ENCODE data around the gene ANGPTL8. TPM values are rescaled to one million over a fixed set of nuclear protein-coding genes. Genes with fewer than 3 reads are reported as not detected.

Gene ANGPTL8
- total and polyA plus RNA-seq, 9 of the 15 experiments (the other 6 are each of a cell fraction or from before 2014, with no cell fraction given), result not detected

DNA sequence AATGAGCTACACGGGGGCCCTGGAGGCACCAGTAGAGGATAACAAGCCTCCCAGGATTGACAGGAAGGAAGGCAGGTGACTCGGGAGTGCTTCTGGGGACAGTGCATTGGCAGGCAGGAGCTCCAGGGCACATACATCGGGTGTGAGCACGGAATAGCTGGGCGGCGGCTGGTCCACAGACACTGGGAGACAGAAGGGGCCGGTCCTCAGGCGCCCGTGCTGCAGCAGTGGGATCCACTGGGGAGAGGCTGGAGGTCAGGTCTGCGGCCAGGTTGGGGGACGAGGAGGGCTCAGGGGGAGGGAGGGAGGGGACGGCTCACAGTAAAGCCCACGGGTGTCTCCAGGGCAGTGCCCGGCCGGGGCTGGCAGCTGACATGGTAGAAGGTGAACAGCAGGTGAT lies 2.1 kb upstream of the ANGPTL8 start:
- no peaks in the 10 kb centered on the region for H3K9me3 ChIP-seq (replicated peaks; ENCODE audit: control insufficient read depth, insufficient read depth, low read depth, low read length)
- no peak overlapping the region for H3K4me2 ChIP-seq (ENCODE audit: insufficient read depth, low read length)
- no peaks in the 10 kb centered on the region for H3K79me2 ChIP-seq (ENCODE audit: control insufficient read depth, insufficient read depth, low read length)
- H3K27ac ChIP-seq (ENCODE audit: extremely low read depth, low read depth, low read length), result no peak overlapping the region
- H3K9me1 ChIP-seq (ENCODE audit: control insufficient read depth, insufficient read depth, low read length), result no peaks in the 10 kb centered on the region
- no peak for DNase-seq (ENCODE audit: extremely low read depth in 1 of 4, low spot score in 3 of 4)
- BruUV-seq (replicated peaks), result no TSS peak
- no peak for FAIRE-seq
- peaks cover 0 to 30% of the 10 kb centered on the region in 2 experiments; a peak in 1 of 5 replicates for H3K4me1 ChIP-seq (replicated peaks in 1 of 2; ENCODE audit: control insufficient read depth in 2 of 2, insufficient read depth in 2 of 2, low read length in 2 of 2)
- WGBS (ENCODE audit: insufficient coverage, low coverage, missing lambda C conversion rate), result 63% methylated on average over 8 of the region's 15 CpGs
- TF ChIP-seq POLR2A (conservative IDR thresholded peaks at IDR 0.05), result no peak
- no peak for TF ChIP-seq PTTG1 (tag; IDR thresholded peaks at IDR 0.05; ENCODE audit: low read depth)
- no peak for TF ChIP-seq HBP1 (CRISPR knock-in tag; IDR thresholded peaks at IDR 0.05)
- no peak for TF ChIP-seq RFX1 (IDR thresholded peaks at IDR 0.05)
- no peak for TF ChIP-seq BDP1 (IDR thresholded peaks at IDR 0.05; ENCODE audit: insufficient read depth, insufficient read length)
- TF ChIP-seq, protein P1, sequence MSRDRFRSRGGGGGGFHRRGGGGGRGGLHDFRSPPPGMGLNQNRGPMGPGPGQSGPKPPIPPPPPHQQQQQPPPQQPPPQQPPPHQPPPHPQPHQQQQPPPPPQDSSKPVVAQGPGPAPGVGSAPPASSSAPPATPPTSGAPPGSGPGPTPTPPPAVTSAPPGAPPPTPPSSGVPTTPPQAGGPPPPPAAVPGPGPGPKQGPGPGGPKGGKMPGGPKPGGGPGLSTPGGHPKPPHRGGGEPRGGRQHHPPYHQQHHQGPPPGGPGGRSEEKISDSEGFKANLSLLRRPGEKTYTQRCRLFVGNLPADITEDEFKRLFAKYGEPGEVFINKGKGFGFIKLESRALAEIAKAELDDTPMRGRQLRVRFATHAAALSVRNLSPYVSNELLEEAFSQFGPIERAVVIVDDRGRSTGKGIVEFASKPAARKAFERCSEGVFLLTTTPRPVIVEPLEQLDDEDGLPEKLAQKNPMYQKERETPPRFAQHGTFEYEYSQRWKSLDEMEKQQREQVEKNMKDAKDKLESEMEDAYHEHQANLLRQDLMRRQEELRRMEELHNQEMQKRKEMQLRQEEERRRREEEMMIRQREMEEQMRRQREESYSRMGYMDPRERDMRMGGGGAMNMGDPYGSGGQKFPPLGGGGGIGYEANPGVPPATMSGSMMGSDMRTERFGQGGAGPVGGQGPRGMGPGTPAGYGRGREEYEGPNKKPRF (IDR thresholded peaks at IDR 0.05; ENCODE audit: low read depth, low read length), result no peak
- no peak for TF ChIP-seq MBD2 (IDR thresholded peaks at IDR 0.05; ENCODE audit: borderline replicate concordance, low read depth)
- TF ChIP-seq TAF15 (IDR thresholded peaks at IDR 0.05; ENCODE audit: low read depth, low read length), result no peak
- no peak for TF ChIP-seq NR2F6 (CRISPR knock-in tag; IDR thresholded peaks at IDR 0.05)
- TF ChIP-seq GABPB2 (CRISPR knock-in tag; conservative IDR thresholded peaks at IDR 0.05), result no peak
- TF ChIP-seq, protein P2, sequence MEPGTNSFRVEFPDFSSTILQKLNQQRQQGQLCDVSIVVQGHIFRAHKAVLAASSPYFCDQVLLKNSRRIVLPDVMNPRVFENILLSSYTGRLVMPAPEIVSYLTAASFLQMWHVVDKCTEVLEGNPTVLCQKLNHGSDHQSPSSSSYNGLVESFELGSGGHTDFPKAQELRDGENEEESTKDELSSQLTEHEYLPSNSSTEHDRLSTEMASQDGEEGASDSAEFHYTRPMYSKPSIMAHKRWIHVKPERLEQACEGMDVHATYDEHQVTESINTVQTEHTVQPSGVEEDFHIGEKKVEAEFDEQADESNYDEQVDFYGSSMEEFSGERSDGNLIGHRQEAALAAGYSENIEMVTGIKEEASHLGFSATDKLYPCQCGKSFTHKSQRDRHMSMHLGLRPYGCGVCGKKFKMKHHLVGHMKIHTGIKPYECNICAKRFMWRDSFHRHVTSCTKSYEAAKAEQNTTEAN (CRISPR knock-in tag; IDR thresholded peaks at IDR 0.05), result no peak
- TF ChIP-seq UBTF (IDR thresholded peaks at IDR 0.05; ENCODE audit: borderline replicate concordance in 1 of 2, low read depth in 2 of 2, low read length in 2 of 2), result no peak
- TF ChIP-seq HOXB6 (CRISPR knock-in tag; IDR thresholded peaks at IDR 0.05; ENCODE audit: borderline replicate concordance), result no peak
- no peak for TF ChIP-seq DMBX1 (CRISPR knock-in tag; IDR thresholded peaks at IDR 0.05; ENCODE audit: borderline replicate concordance)
- TF ChIP-seq PCBP2 (IDR thresholded peaks at IDR 0.05; ENCODE audit: low read depth, low read length, poor library complexity, severe bottlenecking), result no peak
- TF ChIP-seq, protein P3, sequence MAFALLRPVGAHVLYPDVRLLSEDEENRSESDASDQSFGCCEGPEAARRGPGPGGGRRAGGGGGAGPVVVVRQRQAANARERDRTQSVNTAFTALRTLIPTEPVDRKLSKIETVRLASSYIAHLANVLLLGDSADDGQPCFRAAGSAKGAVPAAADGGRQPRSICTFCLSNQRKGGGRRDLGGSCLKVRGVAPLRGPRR (CRISPR knock-in tag; IDR thresholded peaks at IDR 0.05), result no peak
- no peak overlapping the region for H3K4me3 ChIP-seq
- H4K20me1 ChIP-seq (replicated peaks; ENCODE audit: control insufficient read depth, insufficient read depth, low read length), result no peaks in the 10 kb centered on the region
- H3K9ac ChIP-seq (ENCODE audit: insufficient read depth in 1 of 2, low read depth in 2 of 2, low read length in 2 of 2), result no peak overlapping the region
- H3K27me3 ChIP-seq (ENCODE audit: control insufficient read depth in 2 of 2, insufficient read depth in 2 of 2, low read length in 2 of 2), result no peaks in the 10 kb centered on the region
- CTCF ChIA-PET (ENCODE audit: low intra/inter-chr PET ratio), result no interaction called here
- H2AFZ ChIP-seq (ENCODE audit: low read depth, low read length), result no peak overlapping the region
- intact Hi-C loops (cut with micrococcal nuclease), result no loop called here
- POLR2A ChIA-PET, result no interaction called here
- in situ Hi-C loops (cut with MboI), result no loop called here
- no peak for ATAC-seq
- H3K36me3 ChIP-seq (ENCODE audit: control insufficient read depth, insufficient read depth, low read length), result 0 out of 3 replicates have a peak, but pooled peaks cover 3% of the 10 kb centered on the region

Measured in K562 (cell line).